Activated CD8-positive, alpha-beta T cell treated with anti-CD3 and anti-CD28 coated beads for 36 hours (primary cell): ENCODE results near the gene RPL19. TPM values are rescaled to one million over a fixed set of nuclear protein-coding genes. Genes with fewer than 3 reads are reported as not detected.

ENCODE experiments used
- ATAC-seq: fragments of 200-7000 bp; cut with Tn5 transposase; one replicate; pipeline ENCODE4 v1.10.0; 2021; ENCODE audit warnings: mild to moderate bottlenecking, moderate library complexity
- CTCF ChIA-PET: fragments of 350-600 bp; sonication (Branson Sonifier 250); formaldehyde crosslinking; loops from one replicate; lab custom pipeline; 2021; ENCODE audit warnings: antibody characterized with exemption; lab: Charles Lee
- POLR2A ChIA-PET: fragments of 350-600 bp; sonication (Branson Sonifier 250); formaldehyde crosslinking; loops from one replicate; lab custom pipeline; 2021; ENCODE audit warnings: antibody characterized with exemption; lab: Charles Lee
- DNase-seq: peaks from one replicate; pipeline ENCODE4 v3.0.0-alpha.2; 2020
- H3K27ac Mint-ChIP-seq: one replicate; pipeline ENCODE4 v1.8.0; 2021; ENCODE audit warnings: mild to moderate bottlenecking, mixed read lengths
- H3K27me3 Mint-ChIP-seq: one replicate; pipeline ENCODE4 v1.8.0; 2021; ENCODE audit warnings: mixed read lengths
- H3K36me3 Mint-ChIP-seq: one replicate; pipeline ENCODE4 v1.8.0; 2021; ENCODE audit warnings: low read depth, mixed read lengths
- H3K4me1 Mint-ChIP-seq: one replicate; pipeline ENCODE4 v1.8.0; 2021; ENCODE audit warnings: low read depth, mixed read lengths
- H3K4me3 Mint-ChIP-seq: one replicate; pipeline ENCODE4 v1.8.0; 2021; ENCODE audit warnings: mild to moderate bottlenecking, moderate library complexity, mixed read lengths
- H3K9me3 Mint-ChIP-seq: one replicate; pipeline ENCODE4 v1.8.0; 2021; ENCODE audit warnings: mixed read lengths
- intact Hi-C: fragments of 100-400 bp; cut with micrococcal nuclease; formaldehyde crosslinking; loops from one replicate; pipeline ENCODE4 v1.10.0; 2022
- total RNA-seq, 2 experiments: library from RNA; stranded (reverse); gene quantifications; one replicate each; pipeline ENCODE4 v1.2.3, GENCODE V29; 2021
- TF ChIP-seq, protein P1 (sequence below): fragments of 200-600 bp; IDR thresholded peaks from one replicate; pipeline ENCODE4 v1.8.0; 2022; ENCODE audit warnings: antibody characterized with exemption, mild to moderate bottlenecking

Gene RPL19
- total RNA-seq, 2 experiments from 2014 or later = 3,130 to 3,175 TPM

GRCh38 chr17:39229274-39229913 lies 29.3 kb downstream of the RPL19 start:
- Mint-ChIP-seq H3K27ac (no peak overlapping the region), H3K4me1 (peaks cover 20% of the 10 kb centered on the region), H3K9me3 (no peaks in the 10 kb centered on the region), H3K36me3 (no peaks in the 10 kb centered on the region), H3K4me3 (no peak overlapping the region), H3K27me3 (peaks cover 23% of the 10 kb centered on the region)
- intact Hi-C loops = no loop called here
- ChIA-PET CTCF (interaction anchor here (5.1 to 10.9 kb wide), 2 partner anchors 16 to 18 kb away, joined by 37 to 516 read pairs; partner anchors contain the start of gene RPL19), POLR2A (no interaction called here)
- DNase-seq (no peak), ATAC-seq (no peak)
- TF ChIP-seq, protein P1, sequence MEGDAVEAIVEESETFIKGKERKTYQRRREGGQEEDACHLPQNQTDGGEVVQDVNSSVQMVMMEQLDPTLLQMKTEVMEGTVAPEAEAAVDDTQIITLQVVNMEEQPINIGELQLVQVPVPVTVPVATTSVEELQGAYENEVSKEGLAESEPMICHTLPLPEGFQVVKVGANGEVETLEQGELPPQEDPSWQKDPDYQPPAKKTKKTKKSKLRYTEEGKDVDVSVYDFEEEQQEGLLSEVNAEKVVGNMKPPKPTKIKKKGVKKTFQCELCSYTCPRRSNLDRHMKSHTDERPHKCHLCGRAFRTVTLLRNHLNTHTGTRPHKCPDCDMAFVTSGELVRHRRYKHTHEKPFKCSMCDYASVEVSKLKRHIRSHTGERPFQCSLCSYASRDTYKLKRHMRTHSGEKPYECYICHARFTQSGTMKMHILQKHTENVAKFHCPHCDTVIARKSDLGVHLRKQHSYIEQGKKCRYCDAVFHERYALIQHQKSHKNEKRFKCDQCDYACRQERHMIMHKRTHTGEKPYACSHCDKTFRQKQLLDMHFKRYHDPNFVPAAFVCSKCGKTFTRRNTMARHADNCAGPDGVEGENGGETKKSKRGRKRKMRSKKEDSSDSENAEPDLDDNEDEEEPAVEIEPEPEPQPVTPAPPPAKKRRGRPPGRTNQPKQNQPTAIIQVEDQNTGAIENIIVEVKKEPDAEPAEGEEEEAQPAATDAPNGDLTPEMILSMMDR = no peak

DNA sequence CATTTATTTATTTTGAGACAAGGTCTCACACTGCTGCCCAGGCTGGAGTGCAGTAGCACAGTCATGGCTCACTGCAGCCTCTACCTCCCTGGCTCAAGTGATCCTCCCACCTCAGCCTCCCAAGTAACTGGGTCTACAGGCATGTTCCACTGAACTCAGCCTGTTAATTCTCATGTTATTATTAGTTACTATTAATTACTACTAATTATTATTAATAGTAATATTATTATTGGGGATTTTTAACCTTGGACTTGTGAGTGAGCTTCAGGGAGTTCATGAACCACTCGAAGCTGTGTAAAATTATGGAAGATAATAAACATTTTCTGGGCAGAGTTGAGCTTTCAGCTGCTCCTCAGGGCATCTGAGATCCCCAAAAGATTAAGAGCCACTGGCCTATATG lies 30.3 kb downstream of the RPL19 start:
- ATAC-seq (no peak), DNase-seq (no peak)
- Mint-ChIP-seq H3K27ac (no peak overlapping the region), H3K9me3 (no peaks in the 10 kb centered on the region), H3K4me3 (no peak overlapping the region), H3K4me1 (peaks cover 18% of the 10 kb centered on the region), H3K36me3 (no peaks in the 10 kb centered on the region), H3K27me3 (peaks cover 20% of the 10 kb centered on the region)
- POLR2A ChIA-PET = interaction anchor here (0.7 to 2.3 kb wide), 2 partner anchors 26 to 31 kb away, joined by 3 to 15 read pairs; partner anchors contain the start of gene RPL19
- TF ChIP-seq, protein P1 = no peak
- intact Hi-C loops = no loop called here
- CTCF ChIA-PET = interaction anchor here (1.3 to 10.9 kb wide), 4 partner anchors 12 to 66 kb away, joined by 3 to 516 read pairs (median 28); partner anchors contain the start of gene RPL19

- ATAC-seq (no peak), DNase-seq (no peak)
- intact Hi-C loops = no loop called here
- peaks cover 21% of the 10 kb centered on the region for H3K4me1 Mint-ChIP-seq
- no peak overlapping the region for H3K27ac Mint-ChIP-seq
- TF ChIP-seq, protein P1 = no peak
- H3K36me3 Mint-ChIP-seq = no peaks in the 10 kb centered on the region
- H3K9me3 Mint-ChIP-seq = no peaks in the 10 kb centered on the region
- POLR2A ChIA-PET = interaction anchor here (0.7 to 2.3 kb wide), 6 partner anchors 22 to 48 kb away, joined by 3 to 17 read pairs (median 6); partner anchors contain the start of gene RPL19
- H3K27me3 Mint-ChIP-seq = peaks cover 16% of the 10 kb centered on the region
- no peak overlapping the region for H3K4me3 Mint-ChIP-seq
- CTCF ChIA-PET = interaction anchor here (1.3 to 10.9 kb wide), 6 partner anchors 11 to 67 kb away, joined by 3 to 516 read pairs (median 15); partner anchors contain the start of gene RPL19
Measured at GRCh38 chr17:39231091-39231561, 31.0 kb downstream of the RPL19 start.

- H3K27me3 Mint-ChIP-seq = peaks cover 14% of the 10 kb centered on the region
- ATAC-seq (peak; percentile 85), DNase-seq (peak; percentile 82)
- H3K4me3 Mint-ChIP-seq = peak overlapping the region; percentile 25
- ChIA-PET POLR2A (interaction anchor here (0.5 to 2.3 kb wide), 9 partner anchors 10 to 48 kb away, joined by 3 to 17 read pairs (median 5); partner anchors contain the start of gene RPL19), CTCF (interaction anchor here (0.8 to 10.9 kb wide), 17 partner anchors 10 to 249 kb away, joined by 3 to 516 read pairs (median 4); partner anchors contain the start of gene RPL19)
- H3K4me1 Mint-ChIP-seq = peaks cover 18% of the 10 kb centered on the region
- no peaks in the 10 kb centered on the region for H3K9me3 Mint-ChIP-seq
- TF ChIP-seq, protein P1 = peak; percentile 92
- peak overlapping the region; percentile 60 for H3K27ac Mint-ChIP-seq
- no peaks in the 10 kb centered on the region for H3K36me3 Mint-ChIP-seq
- intact Hi-C loops = no loop called here
Measured at GRCh38 chr17:39231591-39232551, 31.8 kb downstream of the RPL19 start.
